A549 (cell line): ENCODE data around the gene CREB5. TPM values are rescaled to one million over a fixed set of nuclear protein-coding genes. Genes with fewer than 3 reads are reported as not detected.

Experiments
- ATAC-seq, 2 experiments: fragments of 200-7000 bp in 1 of 2; fragments of >200 bp in 1 of 2; cut with Nextera tagmentation in 1 of 2; cut with Tn5 transposase in 1 of 2; 3 replicates each; pipeline versions ENCODE4 v1.8.0 to v1.9.1; 2018 to 2020; ENCODE audit warnings: mild to moderate bottlenecking in 1 of 2, moderate library complexity in 1 of 2
- CTCF ChIA-PET: fragments of 300-600 bp; sonication (Branson Sonifier 250); formaldehyde crosslinking; extraction: SDS; loops from one replicate; lab custom pipeline; 2021; ENCODE audit warnings: antibody characterized with exemption, inconsistent platforms; lab: Yijun Ruan, JAX
- POLR2A ChIA-PET: fragments of 350-600 bp; formaldehyde crosslinking; extraction: SDS; loops from one replicate; lab custom pipeline; 2021; ENCODE audit warnings: antibody characterized with exemption, inconsistent platforms; lab: Yijun Ruan, JAX
- DNase-seq, 2 experiments: peaks; one replicate each; pipeline versions ENCODE4 v3.0.0 to v3.0.0-alpha.2; 2011 to 2016; ENCODE audit warnings: low read depth in 1 of 2, low spot score in 1 of 2
- FAIRE-seq: peaks from 2 replicates; lab custom pipeline; 2011; peaks lifted over from hg19 to GRCh38; lab: Jason Lieb, UNC
- H3K27ac ChIP-seq, 2 experiments: fragments of >200 bp; sonication (Bioruptor Twin); formaldehyde crosslinking; 3 replicates each; pipeline ENCODE4 v1.5.1; 2016 to 2017
- H3K4me1 ChIP-seq: fragments of >200 bp; sonication (Bioruptor Twin); formaldehyde crosslinking; 3 replicates; pipeline ENCODE4 v1.6.1; 2016
- H3K4me2 ChIP-seq: fragments of >200 bp; sonication (Bioruptor Twin); formaldehyde crosslinking; 3 replicates; pipeline ENCODE4 v1.6.1; 2016
- H3K4me3 ChIP-seq: fragments of >200 bp; sonication (Bioruptor Twin); formaldehyde crosslinking; 3 replicates; pipeline ENCODE4 v1.5.1; 2016
- H3K9me3 ChIP-seq: fragments of >200 bp; sonication (Bioruptor Twin); formaldehyde crosslinking; 3 replicates; pipeline ENCODE4 v1.6.1; 2016
- EHF ChIP-seq: fragments of 250-450 bp; sonication (Bioruptor Pico); IDR thresholded peaks from 2 replicates; pipeline ENCODE4 v1.5.0; 2020; ENCODE audit warnings: mild to moderate bottlenecking
- ESRRA ChIP-seq: fragments of 150-350 bp; IDR thresholded peaks from 2 replicates; pipeline ENCODE4 v1.6.1; 2014; ENCODE audit warnings: mild to moderate bottlenecking, low read length, borderline replicate concordance
- GATA3 ChIP-seq: IDR thresholded peaks from 2 replicates; pipeline ENCODE4 v1.6.1; 2012; ENCODE audit warnings: borderline replicate concordance
- HEYL ChIP-seq: fragments of 250-450 bp; sonication (Bioruptor Pico); IDR thresholded peaks from 2 replicates; pipeline ENCODE4 v1.8.0; 2021; ENCODE audit warnings: mild to moderate bottlenecking, moderate library complexity
- HOXB5 ChIP-seq: fragments of 250-450 bp; sonication (Bioruptor Pico); IDR thresholded peaks from 2 replicates; pipeline ENCODE4 v1.5.0; 2020; ENCODE audit warnings: mild to moderate bottlenecking, moderate library complexity
- MYC ChIP-seq: IDR thresholded peaks from 2 replicates; pipeline ENCODE4 v1.6.1; 2012; ENCODE audit warnings: mild to moderate bottlenecking, inconsistent platforms, low read length, improper control_type of control experiment, borderline replicate concordance
- NFE2L2 ChIP-seq: fragments of 150-350 bp; conservative IDR thresholded peaks from 2 replicates; pipeline ENCODE4 v1.6.1; 2014; ENCODE audit warnings: low read length
- NPAS2 ChIP-seq: fragments of 250-450 bp; sonication (Bioruptor Pico); IDR thresholded peaks from 2 replicates; pipeline ENCODE4 v1.8.0; 2022; ENCODE audit warnings: mild to moderate bottlenecking, moderate library complexity, borderline replicate concordance
- RAD21 ChIP-seq, 2 experiments: fragments of >200 bp in 1 of 2; sonication (Bioruptor Twin) in 1 of 2; formaldehyde crosslinking in 1 of 2; IDR thresholded peaks in 1 of 2; conservative IDR thresholded peaks in 1 of 2; 2 replicates in 1 of 2; 3 replicates in 1 of 2; pipeline ENCODE4 v1.6.1; 2012 to 2018; ENCODE audit warnings: inconsistent platforms in 1 of 2
- RCOR1 ChIP-seq: fragments of 150-350 bp; IDR thresholded peaks from 2 replicates; pipeline ENCODE4 v1.6.1; 2014; ENCODE audit warnings: antibody characterized with exemption, low read length, low read depth
- RNF2 ChIP-seq: fragments of 200-600 bp; sonication (generic); IDR thresholded peaks from 2 replicates; pipeline ENCODE4 v1.6.1; 2016; ENCODE audit warnings: low read depth, mild to moderate bottlenecking, antibody characterized with exemption, moderate library complexity, borderline replicate concordance
- SMC3 ChIP-seq: fragments of >200 bp; sonication (Bioruptor Twin); formaldehyde crosslinking; IDR thresholded peaks from 3 replicates; pipeline ENCODE4 v1.6.1; 2018; ENCODE audit warnings: inconsistent platforms
- SREBF2 ChIP-seq: fragments of 450-650 bp; IDR thresholded peaks from 2 replicates; pipeline ENCODE4 v1.6.1; 2014; ENCODE audit warnings: mild to moderate bottlenecking, moderate library complexity
- ZC3H11A ChIP-seq: fragments of 450-650 bp; IDR thresholded peaks from 2 replicates; pipeline ENCODE4 v1.6.1; 2014; ENCODE audit warnings: antibody characterized with exemption, mild to moderate bottlenecking
- WGBS: methylation state at CpG from one replicate; pipeline ENCODE4 v1.1.6; 2017; ENCODE audit errors: missing lambda C conversion rate; 5-methylcytosine and 5-hydroxymethylcytosine counted together
- polyA plus RNA-seq, 4 experiments: library from polyadenylated mRNA; depleted of rRNA in 3 of 4; stranded (reverse); fragments of >200 nt; fragmentation: RNase III in 1 of 4; extraction: RNeasy Plus Mini Kit Qiagen cat#74134 plus additional on column Dnase treatment in 1 of 4; gene quantifications; 2 replicates in 3 of 4; 3 replicates in 1 of 4; pipeline ENCODE4 v1.2.3, GENCODE V29; 2011 to 2017
- TF ChIP-seq, protein P1 (sequence below): fragments of 200-600 bp; sonication (generic); IDR thresholded peaks from 2 replicates; pipeline ENCODE4 v1.6.1; 2016; ENCODE audit warnings: antibody characterized with exemption, mild to moderate bottlenecking, moderate library complexity
- TF ChIP-seq, protein P2 (sequence below): IDR thresholded peaks from 2 replicates; pipeline ENCODE4 v1.6.1; 2012
- TF ChIP-seq, protein P3 (sequence below): fragments of >200 bp; sonication (Bioruptor Twin); formaldehyde crosslinking; IDR thresholded peaks from 3 replicates; pipeline ENCODE4 v1.5.1; 2016
- TF ChIP-seq, protein P4 (sequence below): fragments of 250-450 bp; sonication (Bioruptor Pico); IDR thresholded peaks from 2 replicates; pipeline ENCODE4 v1.5.0; 2021; ENCODE audit warnings: mild to moderate bottlenecking, moderate library complexity, borderline replicate concordance

The CREB5 gene
- polyA plus RNA-seq, 2 of the 4 experiments (the other 2 are of a cell fraction): 0.61 to 1.5 TPM

DNA sequence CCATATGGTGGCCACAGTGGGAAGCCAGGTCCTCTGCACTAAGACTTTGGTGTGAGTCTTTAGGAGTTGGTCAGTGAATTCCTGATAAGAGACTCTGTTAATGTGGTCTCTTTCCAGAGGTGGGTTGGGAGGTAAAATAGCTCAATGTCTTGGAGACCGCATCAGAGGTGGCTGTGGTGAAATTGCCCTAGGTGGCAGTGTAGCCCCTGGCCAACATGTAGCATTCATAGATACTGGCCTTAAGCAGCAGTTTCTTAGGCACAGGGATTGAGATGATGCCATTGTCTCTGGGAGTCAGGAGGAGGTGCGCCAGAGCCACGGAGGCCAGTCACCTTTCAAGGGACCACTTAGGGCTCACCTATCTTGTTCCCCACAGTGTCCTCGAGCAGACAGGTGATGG lies 202.8 kb downstream of the CREB5 start:
- TF ChIP-seq ZC3H11A: no peak
- TF ChIP-seq RAD21 (conservative IDR thresholded peaks at IDR 0.05 in 1 of 2, IDR thresholded peaks at IDR 0.05 in 1 of 2): 0 out of 5 replicates have a peak, but pooled peaks of 1 of the 2 experiments have one; percentile 9
- H3K27ac ChIP-seq: no peak overlapping the region
- H3K4me2 ChIP-seq: no peak overlapping the region
- H3K4me3 ChIP-seq: no peak overlapping the region
- 57% methylated on average over 4 of the region's 4 CpGs for WGBS
- peak in 1 of 2 experiments; percentile 38; a peak in 1 of 6 replicates for ATAC-seq
- no peaks in the 10 kb centered on the region for H3K4me1 ChIP-seq
- no peaks in the 10 kb centered on the region for H3K9me3 ChIP-seq
- no peak for FAIRE-seq
- ChIA-PET CTCF (interaction anchor here (0.9 to 1.4 kb wide), 2 partner anchors 12 to 203 kb away, joined by 3 to 4 read pairs; no protein-coding TSS in a partner anchor), POLR2A (no interaction called here)
- peak in 1 of 2 experiments; percentile 15 for DNase-seq

DNA sequence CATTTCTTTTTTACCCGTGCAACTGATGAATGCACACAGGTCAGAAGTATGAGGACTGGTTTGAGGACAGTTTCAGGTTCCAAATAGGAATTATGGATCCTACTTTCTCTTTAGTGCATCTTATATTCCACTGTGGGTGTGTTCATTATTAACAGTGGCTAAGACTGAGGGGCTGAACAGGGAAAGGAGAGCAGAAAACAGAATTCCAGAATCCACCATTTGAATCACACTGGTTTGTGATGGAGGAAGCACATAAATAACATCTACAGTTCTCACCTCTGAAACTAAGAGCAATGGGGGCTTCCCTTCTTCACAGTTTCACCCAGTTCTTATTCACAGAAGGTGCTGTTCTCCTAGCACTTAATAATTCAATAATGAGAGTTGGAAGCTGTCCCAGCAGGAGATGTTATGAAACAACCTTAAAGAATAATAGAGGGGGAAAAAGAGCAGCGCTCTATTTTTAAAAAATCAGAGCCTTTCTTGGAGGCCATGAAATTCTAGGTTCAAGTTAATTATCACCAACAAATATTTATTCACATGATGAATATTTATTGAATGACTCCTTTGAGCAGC lies 205.1 kb downstream of the CREB5 start:
- 53% methylated on average over 2 of the region's 2 CpGs for WGBS
- TF ChIP-seq MYC (no peak), SMC3 (no peak), RCOR1 (no peak), EHF (CRISPR knock-in tag) (no peak), ZC3H11A (no peak), HOXB5 (CRISPR knock-in tag) (no peak), HEYL (CRISPR knock-in tag) (no peak), RNF2 (no peak), GATA3 (no peak), SREBF2 (no peak), NPAS2 (no peak), NFE2L2 (no peak), ESRRA (no peak)
- TF ChIP-seq, protein P1, sequence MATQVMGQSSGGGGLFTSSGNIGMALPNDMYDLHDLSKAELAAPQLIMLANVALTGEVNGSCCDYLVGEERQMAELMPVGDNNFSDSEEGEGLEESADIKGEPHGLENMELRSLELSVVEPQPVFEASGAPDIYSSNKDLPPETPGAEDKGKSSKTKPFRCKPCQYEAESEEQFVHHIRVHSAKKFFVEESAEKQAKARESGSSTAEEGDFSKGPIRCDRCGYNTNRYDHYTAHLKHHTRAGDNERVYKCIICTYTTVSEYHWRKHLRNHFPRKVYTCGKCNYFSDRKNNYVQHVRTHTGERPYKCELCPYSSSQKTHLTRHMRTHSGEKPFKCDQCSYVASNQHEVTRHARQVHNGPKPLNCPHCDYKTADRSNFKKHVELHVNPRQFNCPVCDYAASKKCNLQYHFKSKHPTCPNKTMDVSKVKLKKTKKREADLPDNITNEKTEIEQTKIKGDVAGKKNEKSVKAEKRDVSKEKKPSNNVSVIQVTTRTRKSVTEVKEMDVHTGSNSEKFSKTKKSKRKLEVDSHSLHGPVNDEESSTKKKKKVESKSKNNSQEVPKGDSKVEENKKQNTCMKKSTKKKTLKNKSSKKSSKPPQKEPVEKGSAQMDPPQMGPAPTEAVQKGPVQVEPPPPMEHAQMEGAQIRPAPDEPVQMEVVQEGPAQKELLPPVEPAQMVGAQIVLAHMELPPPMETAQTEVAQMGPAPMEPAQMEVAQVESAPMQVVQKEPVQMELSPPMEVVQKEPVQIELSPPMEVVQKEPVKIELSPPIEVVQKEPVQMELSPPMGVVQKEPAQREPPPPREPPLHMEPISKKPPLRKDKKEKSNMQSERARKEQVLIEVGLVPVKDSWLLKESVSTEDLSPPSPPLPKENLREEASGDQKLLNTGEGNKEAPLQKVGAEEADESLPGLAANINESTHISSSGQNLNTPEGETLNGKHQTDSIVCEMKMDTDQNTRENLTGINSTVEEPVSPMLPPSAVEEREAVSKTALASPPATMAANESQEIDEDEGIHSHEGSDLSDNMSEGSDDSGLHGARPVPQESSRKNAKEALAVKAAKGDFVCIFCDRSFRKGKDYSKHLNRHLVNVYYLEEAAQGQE: no peak
- TF ChIP-seq, protein P2, sequence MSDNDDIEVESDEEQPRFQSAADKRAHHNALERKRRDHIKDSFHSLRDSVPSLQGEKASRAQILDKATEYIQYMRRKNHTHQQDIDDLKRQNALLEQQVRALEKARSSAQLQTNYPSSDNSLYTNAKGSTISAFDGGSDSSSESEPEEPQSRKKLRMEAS: no peak
- TF ChIP-seq, protein P3, sequence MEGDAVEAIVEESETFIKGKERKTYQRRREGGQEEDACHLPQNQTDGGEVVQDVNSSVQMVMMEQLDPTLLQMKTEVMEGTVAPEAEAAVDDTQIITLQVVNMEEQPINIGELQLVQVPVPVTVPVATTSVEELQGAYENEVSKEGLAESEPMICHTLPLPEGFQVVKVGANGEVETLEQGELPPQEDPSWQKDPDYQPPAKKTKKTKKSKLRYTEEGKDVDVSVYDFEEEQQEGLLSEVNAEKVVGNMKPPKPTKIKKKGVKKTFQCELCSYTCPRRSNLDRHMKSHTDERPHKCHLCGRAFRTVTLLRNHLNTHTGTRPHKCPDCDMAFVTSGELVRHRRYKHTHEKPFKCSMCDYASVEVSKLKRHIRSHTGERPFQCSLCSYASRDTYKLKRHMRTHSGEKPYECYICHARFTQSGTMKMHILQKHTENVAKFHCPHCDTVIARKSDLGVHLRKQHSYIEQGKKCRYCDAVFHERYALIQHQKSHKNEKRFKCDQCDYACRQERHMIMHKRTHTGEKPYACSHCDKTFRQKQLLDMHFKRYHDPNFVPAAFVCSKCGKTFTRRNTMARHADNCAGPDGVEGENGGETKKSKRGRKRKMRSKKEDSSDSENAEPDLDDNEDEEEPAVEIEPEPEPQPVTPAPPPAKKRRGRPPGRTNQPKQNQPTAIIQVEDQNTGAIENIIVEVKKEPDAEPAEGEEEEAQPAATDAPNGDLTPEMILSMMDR: no peak
- TF ChIP-seq, protein P4, sequence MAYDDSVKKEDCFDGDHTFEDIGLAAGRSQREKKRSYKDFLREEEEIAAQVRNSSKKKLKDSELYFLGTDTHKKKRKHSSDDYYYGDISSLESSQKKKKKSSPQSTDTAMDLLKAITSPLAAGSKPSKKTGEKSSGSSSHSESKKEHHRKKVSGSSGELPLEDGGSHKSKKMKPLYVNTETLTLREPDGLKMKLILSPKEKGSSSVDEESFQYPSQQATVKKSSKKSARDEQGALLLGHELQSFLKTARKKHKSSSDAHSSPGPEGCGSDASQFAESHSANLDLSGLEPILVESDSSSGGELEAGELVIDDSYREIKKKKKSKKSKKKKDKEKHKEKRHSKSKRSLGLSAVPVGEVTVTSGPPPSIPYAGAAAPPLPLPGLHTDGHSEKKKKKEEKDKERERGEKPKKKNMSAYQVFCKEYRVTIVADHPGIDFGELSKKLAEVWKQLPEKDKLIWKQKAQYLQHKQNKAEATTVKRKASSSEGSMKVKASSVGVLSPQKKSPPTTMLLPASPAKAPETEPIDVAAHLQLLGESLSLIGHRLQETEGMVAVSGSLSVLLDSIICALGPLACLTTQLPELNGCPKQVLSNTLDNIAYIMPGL: no peak
- Histone ChIP-seq H3K27ac (no peak overlapping the region), H3K4me2 (no peak overlapping the region), H3K4me1 (no peaks in the 10 kb centered on the region), H3K9me3 (no peaks in the 10 kb centered on the region), H3K4me3 (no peak overlapping the region)
- DNase-seq: no peak
- ChIA-PET POLR2A (no interaction called here), CTCF (no interaction called here)
- FAIRE-seq: no peak
- no peak for ATAC-seq
